Measurements from ENCODE around the gene IMMP2L. TPM values are rescaled to one million over a fixed set of nuclear protein-coding genes. Genes with fewer than 3 reads are reported as not detected.

IMMP2L gene
- total and polyA plus RNA-seq, 4 donors: 7.3 to 21.1 (median 12.4) TPM

- Histone ChIP-seq H3K9ac (ENCODE audit: low read depth in 1 of 2, low read length in 2 of 2) (no peak overlapping the region), H3K4me3 (ENCODE audit: low read depth in 1 of 3, low read length in 3 of 3) (no peak overlapping the region), H3K27me3 (ENCODE audit: control insufficient read depth in 4 of 4, insufficient read depth in 4 of 4, low read length in 3 of 4) (no peaks in the 10 kb centered on the region), H3K4me1 (ENCODE audit: control insufficient read depth in 4 of 4, insufficient read depth in 4 of 4, low read length in 3 of 4) (no peaks in the 10 kb centered on the region), H3K9me3 (ENCODE audit: control insufficient read depth in 4 of 4, low read length in 3 of 4) (no peaks in the 10 kb centered on the region), H3K36me3 (ENCODE audit: control insufficient read depth in 4 of 4, insufficient read depth in 3 of 4, low read depth in 1 of 4, low read length in 3 of 4) (no peaks in the 10 kb centered on the region), H3K27ac (ENCODE audit: low read depth in 1 of 2, low read length in 2 of 2) (no peak overlapping the region)
- DNase-seq (ENCODE audit: low spot score): no peak
- TF ChIP-seq FOXA1 (IDR thresholded peaks at IDR 0.05) (no peak), HNF4A (conservative IDR thresholded peaks at IDR 0.05) (no peak), FOXA2 (IDR thresholded peaks at IDR 0.05) (no peak), CTCF (IDR thresholded peaks at IDR 0.05; ENCODE audit: low read depth, low read length, missing input control) (no peak), REST (IDR thresholded peaks at IDR 0.05) (no peak), HNF4G (IDR thresholded peaks at IDR 0.05) (no peak), GABPA (IDR thresholded peaks at IDR 0.05 in 1 of 2, conservative IDR thresholded peaks at IDR 0.05 in 1 of 2) (no peak), RAD21 (IDR thresholded peaks at IDR 0.05) (no peak), RXRA (IDR thresholded peaks at IDR 0.05) (no peak), JUND (IDR thresholded peaks at IDR 0.05) (no peak), SP1 (IDR thresholded peaks at IDR 0.05) (no peak), YY1 (IDR thresholded peaks at IDR 0.05) (no peak)
- TF ChIP-seq, protein P1, sequence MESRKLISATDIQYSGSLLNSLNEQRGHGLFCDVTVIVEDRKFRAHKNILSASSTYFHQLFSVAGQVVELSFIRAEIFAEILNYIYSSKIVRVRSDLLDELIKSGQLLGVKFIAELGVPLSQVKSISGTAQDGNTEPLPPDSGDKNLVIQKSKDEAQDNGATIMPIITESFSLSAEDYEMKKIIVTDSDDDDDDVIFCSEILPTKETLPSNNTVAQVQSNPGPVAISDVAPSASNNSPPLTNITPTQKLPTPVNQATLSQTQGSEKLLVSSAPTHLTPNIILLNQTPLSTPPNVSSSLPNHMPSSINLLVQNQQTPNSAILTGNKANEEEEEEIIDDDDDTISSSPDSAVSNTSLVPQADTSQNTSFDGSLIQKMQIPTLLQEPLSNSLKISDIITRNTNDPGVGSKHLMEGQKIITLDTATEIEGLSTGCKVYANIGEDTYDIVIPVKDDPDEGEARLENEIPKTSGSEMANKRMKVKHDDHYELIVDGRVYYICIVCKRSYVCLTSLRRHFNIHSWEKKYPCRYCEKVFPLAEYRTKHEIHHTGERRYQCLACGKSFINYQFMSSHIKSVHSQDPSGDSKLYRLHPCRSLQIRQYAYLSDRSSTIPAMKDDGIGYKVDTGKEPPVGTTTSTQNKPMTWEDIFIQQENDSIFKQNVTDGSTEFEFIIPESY (IDR thresholded peaks at IDR 0.05): no peak
- 96% methylated on average over 4 of the region's 4 CpGs for WGBS
Observed at GRCh38 chr7:111129435-111129834, 432.9 kb downstream of the IMMP2L start.

- Histone ChIP-seq H3K4me3 (ENCODE audit: low read depth in 1 of 3, low read length in 3 of 3) (no peak overlapping the region), H3K9me3 (ENCODE audit: control insufficient read depth in 4 of 4, low read length in 3 of 4) (no peaks in the 10 kb centered on the region), H3K27me3 (ENCODE audit: control insufficient read depth in 4 of 4, insufficient read depth in 4 of 4, low read length in 3 of 4) (no peaks in the 10 kb centered on the region), H3K4me1 (ENCODE audit: control insufficient read depth in 4 of 4, insufficient read depth in 4 of 4, low read length in 3 of 4) (no peaks in the 10 kb centered on the region), H3K9ac (ENCODE audit: low read depth in 1 of 2, low read length in 2 of 2) (no peak overlapping the region), H3K36me3 (ENCODE audit: control insufficient read depth in 4 of 4, insufficient read depth in 3 of 4, low read depth in 1 of 4, low read length in 3 of 4) (no peaks in the 10 kb centered on the region), H3K27ac (ENCODE audit: low read depth in 1 of 2, low read length in 2 of 2) (no peak overlapping the region)
- WGBS: 69% methylated on average over 3 of the region's 3 CpGs
- no peak for DNase-seq (ENCODE audit: low spot score)
- no peak for TF ChIP-seq TAF1 (conservative IDR thresholded peaks at IDR 0.05)
- no peak for TF ChIP-seq FOXA1 (IDR thresholded peaks at IDR 0.05)
- TF ChIP-seq JUND (IDR thresholded peaks at IDR 0.05): no peak
- TF ChIP-seq SP1 (IDR thresholded peaks at IDR 0.05): no peak
- TF ChIP-seq, protein P1 (IDR thresholded peaks at IDR 0.05): no peak
- TF ChIP-seq GABPA (IDR thresholded peaks at IDR 0.05 in 1 of 2, conservative IDR thresholded peaks at IDR 0.05 in 1 of 2): no peak
- TF ChIP-seq CTCF (IDR thresholded peaks at IDR 0.05; ENCODE audit: low read depth, low read length, missing input control): no peak
- no peak for TF ChIP-seq EGR1 (IDR thresholded peaks at IDR 0.05; ENCODE audit: low read depth in 2 of 2)
- TF ChIP-seq FOXA2 (IDR thresholded peaks at IDR 0.05): no peak
- TF ChIP-seq REST (IDR thresholded peaks at IDR 0.05): no peak
- TF ChIP-seq RXRA (IDR thresholded peaks at IDR 0.05): no peak
- no peak for TF ChIP-seq YY1 (IDR thresholded peaks at IDR 0.05)
- TF ChIP-seq NR2F2 (IDR thresholded peaks at IDR 0.05): no peak
- TF ChIP-seq RAD21 (IDR thresholded peaks at IDR 0.05): no peak
- TF ChIP-seq HNF4A (conservative IDR thresholded peaks at IDR 0.05): no peak
Observed at GRCh38 chr7:111126987-111127386, 435.3 kb downstream of the IMMP2L start.

Data from liver (tissue), 9 donors.